ENCODE results near the gene DNAJC2.

Gene DNAJC2

GRCh38 chr7:103344453-103345149 is at the start of gene DNAJC2:
Gene DNAJC2 (minus strand): TSS chr7:103344767. CDS start chr7:103344622, 145 bp downstream.
- DNase-seq (ENCODE audit: low spot score), result peak; percentile 89

GRCh38 chr7:103391976-103392375 is 47.4 kb upstream of the DNAJC2 start:
- no peak for DNase-seq (ENCODE audit: low spot score)

GRCh38 chr7:103391150-103391549 is 46.6 kb upstream of the DNAJC2 start:
- DNase-seq (ENCODE audit: low spot score), result no peak

GRCh38 chr7:103389263-103389662 is 44.7 kb upstream of the DNAJC2 start:
- no peak for DNase-seq (ENCODE audit: low spot score)

- DNase-seq (ENCODE audit: low spot score), result no peak
Measured at GRCh38 chr7:103388469-103389140, 44.0 kb upstream of the DNAJC2 start.

- DNase-seq (ENCODE audit: low spot score), result no peak
Measured at GRCh38 chr7:103387242-103387641, 42.7 kb upstream of the DNAJC2 start.

- DNase-seq (ENCODE audit: low spot score), result no peak
Measured at GRCh38 chr7:103382032-103382402, 37.5 kb upstream of the DNAJC2 start.

- no peak for DNase-seq (ENCODE audit: low spot score)
Measured at GRCh38 chr7:103381280-103382031, 36.9 kb upstream of the DNAJC2 start.

- no peak for DNase-seq (ENCODE audit: low spot score)
Measured at GRCh38 chr7:103380395-103381191, 36.0 kb upstream of the DNAJC2 start.

- no peak for DNase-seq (ENCODE audit: low spot score)
Measured at GRCh38 chr7:103379270-103379975, 34.9 kb upstream of the DNAJC2 start.

- DNase-seq (ENCODE audit: low spot score), result no peak
Measured at GRCh38 chr7:103373866-103374643, 29.5 kb upstream of the DNAJC2 start.

- no peak for DNase-seq (ENCODE audit: low spot score)
Measured at GRCh38 chr7:103369432-103369831, 24.9 kb upstream of the DNAJC2 start.

- no peak for DNase-seq (ENCODE audit: low spot score)
Measured at GRCh38 chr7:103349805-103350204, 5.2 kb upstream of the DNAJC2 start.

- DNase-seq (ENCODE audit: low spot score), result no peak
Measured at GRCh38 chr7:103348959-103349358, 4.4 kb upstream of the DNAJC2 start.

- DNase-seq (ENCODE audit: low spot score), result no peak
Measured at GRCh38 chr7:103348452-103348851, 3.9 kb upstream of the DNAJC2 start.

GRCh38 chr7:103347507-103348267 is 3.1 kb upstream of the DNAJC2 start, which contains the start of gene PSMC2:
Gene PSMC2 (plus strand): TSS chr7:103347643. CDS start chr7:103347712, 69 bp downstream.
- DNase-seq (ENCODE audit: low spot score), result peak; percentile 92

GRCh38 chr7:103346396-103346795 is 1.8 kb upstream of the DNAJC2 start:
- DNase-seq (ENCODE audit: low spot score), result no peak

- DNase-seq (ENCODE audit: low spot score), result peak; percentile 15
Measured at GRCh38 chr7:103343758-103344452, 662 bp downstream of the DNAJC2 start.

GRCh38 chr7:103343332-103343731 is 1.2 kb downstream of the DNAJC2 start:
- DNase-seq (ENCODE audit: low spot score), result no peak
